OCI-LY1 (cell line): ENCODE measurements around the gene PTPRG.

Experiments used
- EZH2 ChIP-seq: fragments of 200-600 bp; sonication (generic), shearing (Covaris generic); IDR thresholded peaks from 2 replicates; pipeline ENCODE4 v1.8.0; 2017; ENCODE audit warnings: borderline replicate concordance, mixed run types, mild to moderate bottlenecking, antibody characterized with exemption, low read length, moderate library complexity, mixed read lengths
- TF ChIP-seq, protein P1 (sequence below): fragments of 200-600 bp; sonication (generic), shearing (Covaris generic); IDR thresholded peaks from 2 replicates; pipeline ENCODE4 v1.5.1; 2017; ENCODE audit warnings: mild to moderate bottlenecking, antibody characterized with exemption, low read length, moderate library complexity, mixed read lengths

DNA sequence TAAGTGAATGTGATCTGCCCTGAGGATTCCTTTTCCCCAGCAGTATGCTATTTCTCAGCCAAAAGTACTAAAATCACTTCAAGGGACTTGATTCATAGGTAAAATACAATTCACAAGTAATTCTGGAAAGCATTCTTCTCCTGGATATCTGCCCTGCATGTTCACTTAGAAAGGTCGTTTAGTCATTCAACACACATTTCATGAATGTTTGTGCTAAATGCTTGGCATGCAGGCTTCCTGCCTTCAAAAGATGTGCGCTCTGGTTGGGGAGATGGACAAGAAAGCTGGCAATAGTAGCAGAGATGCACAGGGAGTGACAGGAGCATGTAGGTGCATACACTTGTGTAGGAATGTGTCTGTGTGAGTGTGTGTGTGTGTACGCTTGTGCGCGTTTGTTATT, 360.7 kb downstream of the PTPRG start:
- TF ChIP-seq, protein P1, sequence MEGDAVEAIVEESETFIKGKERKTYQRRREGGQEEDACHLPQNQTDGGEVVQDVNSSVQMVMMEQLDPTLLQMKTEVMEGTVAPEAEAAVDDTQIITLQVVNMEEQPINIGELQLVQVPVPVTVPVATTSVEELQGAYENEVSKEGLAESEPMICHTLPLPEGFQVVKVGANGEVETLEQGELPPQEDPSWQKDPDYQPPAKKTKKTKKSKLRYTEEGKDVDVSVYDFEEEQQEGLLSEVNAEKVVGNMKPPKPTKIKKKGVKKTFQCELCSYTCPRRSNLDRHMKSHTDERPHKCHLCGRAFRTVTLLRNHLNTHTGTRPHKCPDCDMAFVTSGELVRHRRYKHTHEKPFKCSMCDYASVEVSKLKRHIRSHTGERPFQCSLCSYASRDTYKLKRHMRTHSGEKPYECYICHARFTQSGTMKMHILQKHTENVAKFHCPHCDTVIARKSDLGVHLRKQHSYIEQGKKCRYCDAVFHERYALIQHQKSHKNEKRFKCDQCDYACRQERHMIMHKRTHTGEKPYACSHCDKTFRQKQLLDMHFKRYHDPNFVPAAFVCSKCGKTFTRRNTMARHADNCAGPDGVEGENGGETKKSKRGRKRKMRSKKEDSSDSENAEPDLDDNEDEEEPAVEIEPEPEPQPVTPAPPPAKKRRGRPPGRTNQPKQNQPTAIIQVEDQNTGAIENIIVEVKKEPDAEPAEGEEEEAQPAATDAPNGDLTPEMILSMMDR = no peak
- TF ChIP-seq EZH2 = no peak
